GM12891 (cell line): Measurements from ENCODE around the gene KRTAP3-2.

Experiments used
- PAX5 ChIP-seq: IDR thresholded peaks from 2 replicates; pipeline ENCODE4 v1.6.1; 2011; ENCODE audit warnings: low read length, moderate library complexity, mild to moderate bottlenecking; ENCODE audit not compliant: insufficient read depth, severe bottlenecking
- POLR2A ChIP-seq: IDR thresholded peaks from 2 replicates; pipeline ENCODE4 v1.6.1; 2011; ENCODE audit warnings: low read depth, low read length, control low read depth
- POLR2AphosphoS5 ChIP-seq: IDR thresholded peaks from 2 replicates; pipeline ENCODE4 v1.6.1; 2011; ENCODE audit warnings: low read depth, low read length, control low read depth
- SPI1 ChIP-seq: IDR thresholded peaks from 2 replicates; pipeline ENCODE4 v1.6.1; 2011; ENCODE audit warnings: low read depth, low read length, control low read depth
- TAF1 ChIP-seq: IDR thresholded peaks from 2 replicates; pipeline ENCODE4 v1.6.1; 2011; ENCODE audit warnings: low read depth, low read length, control low read depth

DNA sequence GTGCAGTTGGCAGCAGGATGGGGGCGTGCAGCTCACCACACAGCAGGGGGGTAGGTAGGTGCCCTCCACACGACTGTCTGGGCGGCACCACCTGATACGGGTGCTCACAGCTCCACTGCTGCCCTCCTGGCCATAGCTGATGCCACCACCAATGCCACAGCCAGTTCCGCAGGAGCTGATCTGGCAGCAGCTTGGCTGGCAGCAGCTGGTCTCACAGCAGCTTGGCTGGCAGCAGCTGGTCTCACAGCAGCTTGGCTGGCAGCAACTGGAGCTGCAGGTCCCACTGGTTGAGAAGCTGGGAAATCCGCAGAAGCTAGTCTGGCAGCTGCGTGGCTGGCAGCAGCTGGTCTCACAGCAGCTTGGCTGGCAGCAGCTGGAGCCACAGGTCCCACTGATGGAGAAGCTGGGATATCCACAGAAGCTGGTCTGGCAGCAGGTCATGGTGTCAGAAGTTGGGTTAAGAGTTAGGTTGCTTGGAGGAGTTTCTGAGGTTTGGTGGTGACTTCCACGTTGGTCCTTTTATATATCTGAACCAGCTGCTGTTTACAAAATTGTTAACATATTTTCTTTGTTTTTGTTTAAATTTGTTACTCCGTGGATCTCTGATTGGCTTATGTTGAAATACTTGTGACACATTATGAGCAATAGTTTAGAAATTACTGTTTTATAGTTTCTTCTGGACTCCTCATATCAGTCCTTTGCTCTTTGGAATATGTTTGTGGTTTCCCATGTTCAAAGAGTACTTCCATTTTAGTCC, 27.2 kb upstream of the KRTAP3-2 start, which contains the start of gene KRTAP1-5:
- TF ChIP-seq POLR2A = no peak
- no peak for TF ChIP-seq POLR2AphosphoS5
- no peak for TF ChIP-seq TAF1
- TF ChIP-seq SPI1 = no peak
- no peak for TF ChIP-seq PAX5
